Retinal pigment epithelial cell (primary cell): Measurements from ENCODE around the gene DDIT3.

Source experiments
- DNase-seq: peaks from one replicate; pipeline ENCODE4 v3.0.0-alpha.2; 2010; ENCODE audit warnings: low read depth
- H3K4me3 ChIP-seq: 2 replicates; pipeline ENCODE4 v1.5.1; 2011; ENCODE audit warnings: mild to moderate bottlenecking, low read length, control low read depth, moderate library complexity
- TF ChIP-seq, protein P1 (sequence below): conservative IDR thresholded peaks from 2 replicates; pipeline ENCODE4 v1.5.1; 2011; ENCODE audit warnings: low read depth, low read length, control low read depth, inconsistent platforms

Gene DDIT3

DNA sequence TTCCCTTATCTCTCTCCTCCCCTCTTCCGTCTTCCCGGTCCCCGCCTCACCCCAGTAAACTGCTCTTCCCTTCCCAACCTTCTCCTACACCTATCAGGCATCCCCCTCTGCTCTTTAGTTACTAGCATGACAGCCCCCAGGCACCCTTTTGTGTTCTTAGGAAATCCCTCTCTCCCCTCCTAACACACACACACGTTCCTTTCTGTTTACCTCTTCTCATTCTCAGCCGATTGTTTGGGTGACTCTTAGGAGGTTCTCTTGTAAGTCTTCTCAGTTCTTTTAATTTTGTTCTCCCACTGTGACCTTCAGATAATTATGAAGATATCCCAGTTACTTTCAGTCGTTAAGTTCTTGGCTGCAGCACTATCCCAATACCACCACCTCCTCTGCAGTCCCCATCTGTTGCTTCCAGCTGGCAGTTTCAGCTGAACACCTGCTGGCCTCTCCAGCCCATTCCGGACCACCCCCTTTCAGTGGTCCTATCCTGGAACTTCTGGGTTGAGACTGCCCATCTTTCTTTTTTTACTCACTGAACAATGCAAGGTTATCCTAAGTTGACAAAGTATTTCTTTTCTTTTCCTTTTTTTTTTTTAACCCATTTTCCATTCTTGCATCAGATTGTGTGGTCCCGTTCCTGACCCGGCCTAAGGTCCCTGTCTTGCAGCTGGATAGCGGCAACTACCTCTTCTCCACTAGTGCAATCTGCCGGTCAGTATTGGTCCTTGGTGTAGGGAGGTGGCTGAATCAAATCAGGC is 31.7 kb downstream of the DDIT3 start:
- TF ChIP-seq, protein P1, sequence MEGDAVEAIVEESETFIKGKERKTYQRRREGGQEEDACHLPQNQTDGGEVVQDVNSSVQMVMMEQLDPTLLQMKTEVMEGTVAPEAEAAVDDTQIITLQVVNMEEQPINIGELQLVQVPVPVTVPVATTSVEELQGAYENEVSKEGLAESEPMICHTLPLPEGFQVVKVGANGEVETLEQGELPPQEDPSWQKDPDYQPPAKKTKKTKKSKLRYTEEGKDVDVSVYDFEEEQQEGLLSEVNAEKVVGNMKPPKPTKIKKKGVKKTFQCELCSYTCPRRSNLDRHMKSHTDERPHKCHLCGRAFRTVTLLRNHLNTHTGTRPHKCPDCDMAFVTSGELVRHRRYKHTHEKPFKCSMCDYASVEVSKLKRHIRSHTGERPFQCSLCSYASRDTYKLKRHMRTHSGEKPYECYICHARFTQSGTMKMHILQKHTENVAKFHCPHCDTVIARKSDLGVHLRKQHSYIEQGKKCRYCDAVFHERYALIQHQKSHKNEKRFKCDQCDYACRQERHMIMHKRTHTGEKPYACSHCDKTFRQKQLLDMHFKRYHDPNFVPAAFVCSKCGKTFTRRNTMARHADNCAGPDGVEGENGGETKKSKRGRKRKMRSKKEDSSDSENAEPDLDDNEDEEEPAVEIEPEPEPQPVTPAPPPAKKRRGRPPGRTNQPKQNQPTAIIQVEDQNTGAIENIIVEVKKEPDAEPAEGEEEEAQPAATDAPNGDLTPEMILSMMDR, result no peak
- peak overlapping the region; percentile 96 for H3K4me3 ChIP-seq
- no peak for DNase-seq

- DNase-seq, result peak; percentile 83
- TF ChIP-seq, protein P1, result no peak
- peak within 1 kb of the TSS; percentile 96 for H3K4me3 ChIP-seq
Observed at GRCh38 chr12:57487597-57488401, 32.5 kb downstream of the DDIT3 start, which contains the start of gene MARS1. Gene MARS1, plus strand, starts transcription at chr12:57488068. Its CDS starts 23 bp downstream, at chr12:57488091.

- TF ChIP-seq, protein P1, result no peak
- DNase-seq, result no peak
- H3K4me3 ChIP-seq, result peak overlapping the region; percentile 96
Observed at GRCh38 chr12:57487055-57487596, 33.2 kb downstream of the DDIT3 start.

DNA sequence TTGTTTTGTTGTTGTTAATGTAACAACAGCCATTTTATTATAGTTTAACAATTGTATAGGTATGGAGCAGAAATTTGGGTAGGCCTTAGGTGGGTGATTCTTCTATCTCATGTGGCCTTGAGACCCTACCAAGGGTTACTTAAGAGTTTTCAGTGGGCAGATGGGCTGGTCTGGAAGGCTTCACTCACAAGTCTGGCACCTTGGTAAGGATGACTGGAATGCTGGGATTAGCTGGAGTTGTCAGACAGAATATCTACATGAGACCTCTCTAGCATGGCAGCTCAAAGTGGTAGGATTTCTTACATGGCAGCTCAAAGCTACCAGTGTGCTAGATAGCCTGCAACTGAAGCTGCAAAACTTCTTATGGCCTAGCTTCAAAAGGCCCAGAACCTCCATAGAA is 34.6 kb downstream of the DDIT3 start:
- TF ChIP-seq, protein P1, result no peak
- DNase-seq, result no peak
- no peak overlapping the region for H3K4me3 ChIP-seq

DNA sequence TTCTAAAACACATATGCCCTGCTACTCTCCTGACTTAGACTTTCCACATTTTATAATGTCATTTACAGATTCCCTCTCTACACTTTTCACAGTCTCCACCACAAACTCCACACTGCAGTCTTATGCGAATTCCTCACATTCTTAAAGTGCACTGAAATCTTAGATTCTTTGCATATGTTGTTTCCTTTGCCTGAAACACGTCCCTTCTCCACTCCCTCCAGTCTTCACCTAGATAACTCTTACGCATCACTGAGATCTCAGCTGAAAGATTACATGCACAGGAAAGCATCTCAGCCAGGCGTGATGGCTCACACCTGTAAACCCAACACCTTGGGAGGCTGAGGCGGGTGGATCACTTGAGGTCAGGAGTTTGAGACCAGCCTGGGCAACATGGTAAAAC is 36.8 kb downstream of the DDIT3 start:
- no peak for DNase-seq
- no peak overlapping the region for H3K4me3 ChIP-seq
- TF ChIP-seq, protein P1, result no peak

DNA sequence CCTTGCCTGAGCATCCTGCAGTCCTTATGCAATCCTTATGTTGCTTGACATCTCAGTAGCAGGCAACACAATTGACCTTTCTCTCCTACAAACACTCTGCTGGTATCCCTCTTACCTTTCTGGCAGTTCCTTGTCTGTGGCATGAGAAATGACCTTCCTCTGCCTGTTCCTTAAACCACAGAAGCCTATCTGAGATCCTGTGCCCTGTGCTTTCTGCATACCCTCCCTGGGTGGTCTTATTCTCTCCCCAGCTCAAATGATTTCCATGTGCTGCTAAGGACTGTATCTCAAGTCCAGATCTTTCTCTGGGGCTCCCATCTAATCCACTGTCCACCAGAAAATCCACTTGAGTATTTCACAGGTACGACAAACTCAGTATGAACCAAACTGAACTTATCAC is 38.6 kb downstream of the DDIT3 start:
- no peak for DNase-seq
- H3K4me3 ChIP-seq, result no peak overlapping the region
- TF ChIP-seq, protein P1, result no peak
